GM19395 (cell line): ENCODE results near the gene ITM2C.

Source experiments
- ATAC-seq: cut with Tn5 transposase; IDR thresholded peaks from one replicate; pipeline ENCODE4 v1.9.1; 2021; ENCODE audit warnings: mild to moderate bottlenecking, moderate library complexity; ENCODE audit not compliant: unreplicated experiment

Gene ITM2C

DNA sequence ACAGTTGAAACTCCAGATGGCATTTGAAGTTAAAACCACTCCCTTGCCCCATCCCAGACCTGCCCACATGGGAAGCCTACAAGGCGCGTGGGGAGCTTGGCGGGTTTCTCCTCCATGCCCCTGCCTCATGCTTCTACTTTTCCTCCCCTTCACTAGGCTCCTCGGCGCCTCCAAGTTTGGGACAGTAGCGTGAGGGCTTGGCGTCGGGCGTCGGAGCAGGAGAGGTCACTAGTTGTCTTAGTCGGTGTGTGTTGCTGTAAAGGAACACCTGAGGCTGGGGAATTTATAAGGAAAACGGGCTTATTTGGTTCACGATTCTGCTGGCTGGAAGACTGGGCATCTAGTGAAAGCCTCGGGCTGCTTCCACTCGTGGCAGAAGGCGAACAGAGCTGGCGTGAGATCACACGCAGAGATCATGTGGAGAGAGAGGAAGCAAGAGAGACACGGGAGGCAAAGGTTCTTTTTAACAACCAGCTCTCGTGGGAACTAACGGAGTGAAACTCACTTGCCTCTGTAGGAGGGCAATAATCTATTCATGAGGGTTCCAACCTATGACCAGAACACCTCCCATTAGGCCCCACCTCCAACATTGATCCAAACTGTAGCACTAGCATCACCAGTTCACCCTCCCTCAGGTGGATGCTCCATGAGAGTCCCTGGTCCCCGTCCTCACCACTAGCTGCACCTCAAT lies 25.3 kb downstream of the ITM2C start:
- no peak for ATAC-seq

DNA sequence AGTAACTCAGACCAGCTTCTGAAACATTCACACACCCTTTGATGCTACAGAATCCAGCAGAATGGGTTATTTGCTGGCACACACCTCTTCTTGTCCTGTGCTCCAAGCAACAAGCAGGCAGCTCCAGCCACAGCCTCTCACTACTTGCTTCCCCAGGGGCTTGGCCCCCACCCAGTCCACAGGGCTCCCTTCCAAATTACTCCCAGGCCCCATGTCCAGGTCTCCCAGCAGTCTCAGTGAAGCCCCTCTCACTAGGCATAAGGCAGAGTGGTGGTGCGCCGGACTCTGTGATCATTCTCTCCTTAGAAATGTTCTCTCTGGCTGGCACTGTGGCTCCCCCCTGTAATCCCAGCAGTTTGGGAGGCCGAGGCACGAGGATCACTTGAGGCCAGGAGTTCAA lies 25.9 kb downstream of the ITM2C start:
- ATAC-seq: no peak

DNA sequence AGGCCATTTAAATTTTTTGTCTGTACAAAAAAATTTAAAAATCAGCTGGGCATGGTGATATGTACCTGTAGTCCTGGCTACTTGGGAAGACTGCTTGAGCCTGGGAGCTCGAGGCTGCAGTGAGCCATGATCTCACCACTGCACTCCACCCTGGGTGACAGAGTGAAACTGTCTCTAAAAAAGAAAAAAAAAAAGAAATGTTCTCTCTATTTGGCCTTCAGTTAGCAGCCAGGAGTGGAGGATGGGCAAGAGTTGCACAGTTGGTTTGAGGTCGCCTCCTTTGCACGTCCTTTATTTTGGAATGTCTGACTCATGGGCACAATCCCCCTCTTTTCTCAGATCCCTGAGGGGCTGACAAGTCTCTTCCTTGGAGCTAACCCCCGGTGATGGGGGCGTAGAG lies 26.3 kb downstream of the ITM2C start:
- ATAC-seq: no peak

DNA sequence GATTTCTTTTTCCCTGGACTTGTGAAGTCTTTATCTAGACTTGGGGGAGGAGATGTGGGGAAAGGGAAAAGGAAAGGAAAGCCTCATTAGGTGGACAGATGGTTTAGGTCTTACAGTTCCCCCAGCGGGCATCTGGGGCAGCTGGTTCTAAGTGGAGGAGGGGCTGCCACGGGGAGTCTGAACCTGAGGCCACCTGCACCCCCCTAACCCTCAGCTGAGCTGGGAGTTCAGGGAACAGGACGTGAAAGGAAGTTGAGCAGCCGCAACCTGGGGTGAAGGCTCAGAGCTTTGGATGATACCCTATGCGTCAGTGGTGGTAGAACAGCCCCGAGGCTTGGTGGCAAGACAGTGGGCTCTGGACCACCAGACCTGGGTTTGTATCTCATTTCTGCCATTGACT lies 26.8 kb downstream of the ITM2C start:
- no peak for ATAC-seq

DNA sequence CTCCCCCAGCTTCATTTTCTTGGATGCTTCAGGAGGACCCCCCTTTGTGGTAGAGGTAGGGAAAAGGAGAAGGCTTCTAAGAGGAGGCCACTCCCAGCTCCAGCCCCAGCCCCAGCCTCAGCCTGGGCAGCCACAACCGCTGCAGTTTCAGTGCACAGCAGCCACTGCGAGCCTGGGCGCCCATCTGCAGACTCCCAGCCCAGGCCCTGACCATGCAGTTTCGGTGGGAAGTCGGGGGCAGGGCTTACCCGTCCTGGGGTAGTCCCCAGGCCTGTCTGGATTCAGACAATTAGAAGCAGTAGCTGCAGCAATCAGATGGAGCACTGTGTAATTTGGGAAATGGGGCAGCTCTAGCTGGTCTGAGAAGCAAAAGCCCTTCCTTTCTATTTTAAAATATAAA lies 28.6 kb downstream of the ITM2C start:
- ATAC-seq: peak; percentile 57

DNA sequence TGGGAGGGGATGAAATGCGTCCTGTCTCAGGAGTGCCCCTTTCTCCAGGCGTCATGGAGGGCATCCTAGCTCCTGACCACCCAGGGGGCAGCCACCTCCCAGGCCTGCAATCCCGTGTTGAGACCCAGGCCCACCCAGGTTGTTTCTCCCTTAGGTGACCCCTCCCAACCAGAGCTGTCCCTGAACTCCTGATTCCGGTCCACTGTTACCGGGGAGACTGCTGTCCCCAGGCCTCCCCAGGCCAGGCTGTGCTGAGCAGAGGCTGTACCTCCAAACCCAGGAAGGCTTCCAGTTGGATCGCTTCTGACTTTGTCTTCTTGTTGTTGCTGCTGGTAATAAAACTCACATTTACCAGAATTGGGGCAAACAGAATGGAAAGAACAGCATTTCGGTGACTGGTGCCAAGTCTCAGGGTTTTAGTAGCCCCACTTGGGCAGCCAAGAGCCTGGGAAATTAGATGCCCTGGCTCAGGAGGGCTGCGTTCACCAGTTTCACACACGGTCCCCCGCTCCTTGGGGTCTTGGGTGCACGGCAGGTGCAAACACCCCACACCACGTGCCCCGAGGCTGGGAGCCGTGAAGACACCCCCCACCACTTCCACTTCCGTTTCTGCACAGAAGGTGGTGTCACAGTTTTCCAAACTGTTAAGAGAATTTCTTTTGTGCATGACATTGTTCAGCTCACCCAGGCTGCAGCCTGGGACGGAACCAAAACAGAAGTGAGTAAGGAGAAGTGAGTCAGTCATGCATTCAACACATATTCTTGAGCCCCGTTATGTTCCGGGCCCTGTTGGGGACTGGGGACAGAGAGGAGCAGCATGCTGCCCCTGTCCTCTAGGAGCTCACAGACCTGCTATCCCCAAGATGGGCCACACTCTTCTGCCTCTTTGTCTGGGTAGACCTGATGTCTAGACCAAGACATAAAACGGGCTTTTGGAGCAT lies 29.4 kb downstream of the ITM2C start:
- peak; percentile 65 for ATAC-seq

DNA sequence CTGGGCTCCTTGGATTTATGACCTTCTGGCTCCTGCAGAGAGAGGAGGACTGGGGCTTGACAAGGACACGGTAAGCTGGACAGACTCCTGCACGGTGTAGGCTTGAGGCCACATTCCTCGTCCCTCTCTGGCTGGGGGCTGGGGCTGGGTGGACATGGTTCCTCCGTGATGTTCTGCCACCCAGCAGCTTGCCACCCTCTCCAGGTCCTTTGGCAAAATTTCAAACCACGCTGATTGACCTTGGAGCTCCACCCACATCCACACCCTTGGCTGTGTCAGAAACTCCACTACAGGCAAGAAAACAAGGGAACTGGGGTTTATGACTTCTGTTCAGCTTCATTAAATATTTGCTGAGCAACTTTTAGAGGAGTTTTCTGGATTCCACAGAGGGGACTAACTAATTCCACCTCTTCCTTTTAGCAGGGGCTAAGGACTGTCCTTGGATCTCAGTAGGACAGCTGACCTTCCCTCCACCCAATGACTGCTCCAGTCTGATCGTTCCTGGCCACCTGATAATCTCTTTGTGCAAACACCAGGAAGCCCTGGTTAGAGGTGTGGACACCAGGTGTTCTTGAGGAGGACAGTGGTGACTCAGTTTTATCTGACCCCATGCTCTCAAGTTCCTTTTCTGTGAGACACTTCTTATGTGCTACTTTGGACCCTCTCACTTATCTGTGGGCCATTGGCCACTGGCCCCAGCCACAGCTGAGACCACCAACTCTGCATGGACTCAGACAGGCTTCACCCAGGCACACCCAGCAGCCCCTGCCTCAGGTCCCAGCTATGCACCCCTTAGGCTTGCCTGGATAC lies 31.0 kb downstream of the ITM2C start:
- ATAC-seq: no peak

DNA sequence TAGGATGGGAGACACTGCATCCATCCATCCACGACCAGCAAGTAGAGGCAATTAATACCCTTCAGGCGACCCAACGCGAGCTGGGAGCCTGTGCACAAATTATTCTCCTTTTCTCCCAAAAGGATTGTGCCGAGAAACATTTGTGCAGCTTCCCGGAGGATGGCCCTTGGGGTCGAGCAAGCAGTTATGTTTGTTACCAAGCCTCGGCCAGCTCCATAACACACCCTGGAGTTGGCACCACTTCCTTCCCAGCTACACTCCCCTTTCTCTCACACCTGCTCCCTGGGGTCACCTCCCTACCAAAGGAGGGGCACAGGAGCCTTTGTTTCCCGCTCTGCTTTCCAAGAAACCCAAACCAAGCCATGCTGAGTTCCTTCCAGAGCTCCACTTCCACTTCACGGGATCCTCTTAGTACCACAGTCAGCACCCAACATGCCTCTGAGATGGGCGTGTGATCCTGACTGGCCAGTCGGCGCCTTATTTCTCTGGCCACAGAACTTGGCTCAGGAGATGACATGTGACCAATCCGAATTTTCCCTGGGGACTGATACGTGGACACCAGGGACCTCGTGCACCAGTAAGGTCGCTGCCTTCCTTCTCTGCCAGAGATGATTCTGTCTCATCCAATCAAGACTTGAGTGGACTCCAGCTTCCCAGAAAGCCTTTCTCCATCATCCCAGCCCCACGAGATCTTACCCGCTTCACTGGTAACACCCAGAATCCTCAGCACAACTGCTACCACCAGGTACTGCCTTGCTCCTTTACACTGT lies 31.8 kb downstream of the ITM2C start:
- no peak for ATAC-seq

DNA sequence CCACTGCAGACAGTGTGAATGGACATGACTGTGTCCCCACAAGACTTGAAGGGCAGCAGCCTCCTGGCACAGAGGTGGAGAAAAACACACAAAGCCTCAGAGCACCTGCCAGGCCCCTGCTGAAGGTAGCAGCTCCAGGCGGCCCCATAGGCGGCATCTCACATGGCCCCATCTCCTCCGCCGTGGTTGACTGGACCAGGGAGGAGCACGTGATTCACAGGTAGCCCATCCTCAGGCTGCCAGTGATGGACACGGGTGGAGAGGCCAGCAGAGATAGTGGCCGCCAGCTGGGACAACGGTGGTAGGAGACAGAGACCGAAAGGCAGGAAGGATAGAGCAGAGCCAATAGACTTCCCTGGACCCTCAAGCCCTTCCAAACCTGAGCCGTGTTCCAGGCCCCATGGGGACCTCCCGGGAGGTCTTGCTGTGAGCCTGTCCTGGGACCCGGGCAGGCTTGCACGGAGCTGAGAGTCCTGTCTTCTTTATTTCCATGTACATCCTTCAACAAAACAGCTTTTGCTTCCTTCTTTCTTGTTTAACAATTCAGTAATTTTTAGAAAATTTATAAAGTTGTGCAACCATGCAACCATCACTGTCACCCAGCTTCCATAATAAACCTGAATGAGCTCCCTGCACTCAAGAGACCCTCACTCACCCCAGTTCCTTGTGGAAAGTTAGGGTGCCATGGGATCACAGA lies 33.4 kb downstream of the ITM2C start:
- ATAC-seq: no peak

DNA sequence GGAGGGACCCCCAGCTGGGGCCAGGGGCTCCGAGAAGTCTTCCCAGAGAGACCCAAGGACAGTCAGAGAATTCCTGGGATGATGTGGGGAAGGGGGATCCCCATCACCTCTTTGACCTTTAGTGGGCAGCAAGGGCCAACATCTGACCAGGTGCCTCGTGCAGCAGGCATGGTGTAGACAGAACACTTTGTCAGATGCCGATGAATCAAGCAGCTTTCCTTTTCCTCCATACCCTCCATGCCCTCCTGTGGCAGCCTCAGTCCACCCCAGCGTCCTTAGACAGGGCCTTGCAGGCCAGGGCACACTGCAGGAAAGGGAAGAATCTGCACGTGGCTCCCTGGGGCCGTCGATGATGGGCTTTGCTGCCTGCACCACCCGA lies 34.0 kb downstream of the ITM2C start:
- no peak for ATAC-seq

DNA sequence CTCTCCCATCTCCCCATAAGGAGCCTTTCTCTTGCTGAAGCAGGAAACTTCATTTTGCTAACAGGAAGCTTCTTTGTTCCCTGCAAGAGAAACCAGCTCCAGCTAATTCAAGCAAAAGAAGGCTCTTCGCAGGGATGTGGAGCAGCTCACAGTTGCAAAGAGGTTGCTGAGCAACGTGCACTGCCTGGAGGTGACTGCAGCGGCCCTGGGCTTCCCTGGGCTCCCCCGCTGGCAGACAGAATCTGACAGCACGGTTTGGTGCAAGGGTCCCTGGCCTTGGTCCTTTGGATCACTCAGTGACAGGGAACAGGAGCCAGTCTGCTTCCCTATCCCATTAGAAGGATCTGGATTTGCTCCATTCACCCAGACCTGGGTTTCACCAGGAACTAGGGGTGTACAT lies 34.5 kb downstream of the ITM2C start:
- no peak for ATAC-seq

DNA sequence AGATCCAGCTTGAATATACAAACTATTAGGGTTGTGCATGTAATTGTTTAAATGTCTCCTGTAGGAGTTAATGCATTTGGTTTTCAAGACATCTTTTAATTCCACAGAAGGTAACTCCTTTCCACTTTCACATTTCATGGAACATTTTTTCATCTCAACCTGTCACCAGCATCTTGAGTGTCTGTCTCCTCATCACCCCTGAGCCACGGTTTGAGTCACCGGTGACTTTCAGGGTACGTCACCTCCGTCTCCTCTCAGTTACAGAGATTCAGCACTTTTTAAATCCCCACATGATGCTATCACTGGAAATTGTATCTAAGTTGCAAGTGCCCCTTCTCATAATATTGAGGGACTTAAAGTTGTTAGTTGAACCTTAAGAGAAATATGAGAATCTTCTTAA lies 35.0 kb downstream of the ITM2C start:
- ATAC-seq: no peak

DNA sequence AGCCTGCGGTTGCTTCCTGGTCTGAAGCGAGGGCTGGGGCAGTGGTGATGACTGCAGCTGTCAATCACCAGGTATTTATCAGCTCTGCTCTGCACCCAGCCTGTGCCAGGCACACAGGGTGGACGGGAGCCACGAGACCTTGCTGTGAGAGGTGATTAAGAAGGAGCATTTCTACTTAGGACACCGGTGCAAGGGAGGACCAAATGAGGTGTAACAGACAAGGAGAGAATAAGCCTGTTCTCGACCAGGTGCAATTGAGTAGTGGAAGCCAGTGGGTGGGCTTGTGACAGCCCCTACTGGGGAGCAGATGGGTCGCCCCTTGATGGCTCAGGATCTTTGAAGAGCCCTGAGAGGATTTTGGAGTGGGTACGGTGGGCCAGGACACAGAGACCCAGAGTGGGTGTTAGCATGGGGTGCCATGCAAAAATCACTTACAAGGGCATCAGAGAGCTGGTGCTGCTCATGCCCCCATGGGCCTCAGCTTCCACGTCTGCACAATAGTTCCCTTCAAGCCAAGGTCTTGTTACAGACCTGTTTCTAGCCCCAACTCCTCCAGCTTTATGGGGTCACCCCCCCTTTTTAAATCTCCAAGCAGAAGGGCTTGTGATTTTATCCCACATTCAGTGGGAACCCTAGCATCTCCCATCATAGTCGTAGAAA lies 35.7 kb downstream of the ITM2C start:
- no peak for ATAC-seq

DNA sequence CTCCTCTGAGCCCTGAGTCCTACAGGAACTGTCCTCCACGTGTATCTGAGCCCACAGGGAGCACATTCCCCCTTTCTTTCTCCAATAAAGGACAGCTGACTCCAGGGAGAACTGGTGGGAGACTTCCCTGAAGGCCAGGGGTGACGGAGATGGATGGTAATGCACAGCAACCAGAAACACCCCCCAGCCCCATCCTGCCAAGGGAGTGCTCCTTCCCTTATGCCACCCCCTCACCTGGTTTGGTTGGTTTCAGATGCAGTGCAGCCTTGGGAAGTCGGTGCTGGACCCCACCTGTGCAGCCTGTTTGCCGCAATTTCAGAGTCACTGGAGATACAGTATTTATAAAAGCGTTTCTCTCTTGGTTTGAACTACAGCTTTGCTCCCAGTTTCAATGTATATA lies 36.3 kb downstream of the ITM2C start:
- no peak for ATAC-seq

DNA sequence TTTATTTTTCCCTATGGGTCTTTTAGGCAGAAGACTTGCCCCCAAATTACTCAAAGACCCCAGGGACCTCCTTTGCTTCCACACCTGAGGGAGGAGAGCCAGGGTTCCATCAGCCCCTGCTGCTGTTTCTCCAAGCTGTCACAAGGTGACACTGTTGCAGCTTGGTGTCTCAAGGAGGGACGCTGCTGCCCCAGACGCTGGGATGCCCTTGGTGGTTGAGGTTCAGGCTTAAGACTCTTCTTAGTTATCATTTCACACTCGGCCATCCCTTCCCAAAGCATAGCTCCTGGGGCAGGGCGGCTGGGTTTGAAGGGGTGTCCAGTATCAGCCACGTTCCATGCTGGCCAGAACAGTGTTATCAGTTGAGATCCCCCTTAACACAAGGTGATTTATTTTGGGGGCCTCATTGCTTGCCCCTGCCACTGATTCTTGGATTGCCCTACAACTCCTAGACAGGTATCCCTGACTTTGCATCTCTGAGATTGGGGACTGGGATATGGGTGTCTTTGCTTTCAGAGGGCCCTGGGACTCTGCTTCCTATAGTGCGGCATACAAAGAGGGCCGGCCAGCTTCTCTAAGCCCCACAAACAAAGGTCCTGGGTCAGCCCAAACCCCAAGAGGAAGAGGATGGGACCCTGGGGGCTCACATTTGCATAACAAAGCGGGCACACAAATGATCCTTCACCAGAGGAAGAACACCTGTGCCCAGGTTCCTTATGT lies 37.6 kb downstream of the ITM2C start:
- ATAC-seq: peak; percentile 73

DNA sequence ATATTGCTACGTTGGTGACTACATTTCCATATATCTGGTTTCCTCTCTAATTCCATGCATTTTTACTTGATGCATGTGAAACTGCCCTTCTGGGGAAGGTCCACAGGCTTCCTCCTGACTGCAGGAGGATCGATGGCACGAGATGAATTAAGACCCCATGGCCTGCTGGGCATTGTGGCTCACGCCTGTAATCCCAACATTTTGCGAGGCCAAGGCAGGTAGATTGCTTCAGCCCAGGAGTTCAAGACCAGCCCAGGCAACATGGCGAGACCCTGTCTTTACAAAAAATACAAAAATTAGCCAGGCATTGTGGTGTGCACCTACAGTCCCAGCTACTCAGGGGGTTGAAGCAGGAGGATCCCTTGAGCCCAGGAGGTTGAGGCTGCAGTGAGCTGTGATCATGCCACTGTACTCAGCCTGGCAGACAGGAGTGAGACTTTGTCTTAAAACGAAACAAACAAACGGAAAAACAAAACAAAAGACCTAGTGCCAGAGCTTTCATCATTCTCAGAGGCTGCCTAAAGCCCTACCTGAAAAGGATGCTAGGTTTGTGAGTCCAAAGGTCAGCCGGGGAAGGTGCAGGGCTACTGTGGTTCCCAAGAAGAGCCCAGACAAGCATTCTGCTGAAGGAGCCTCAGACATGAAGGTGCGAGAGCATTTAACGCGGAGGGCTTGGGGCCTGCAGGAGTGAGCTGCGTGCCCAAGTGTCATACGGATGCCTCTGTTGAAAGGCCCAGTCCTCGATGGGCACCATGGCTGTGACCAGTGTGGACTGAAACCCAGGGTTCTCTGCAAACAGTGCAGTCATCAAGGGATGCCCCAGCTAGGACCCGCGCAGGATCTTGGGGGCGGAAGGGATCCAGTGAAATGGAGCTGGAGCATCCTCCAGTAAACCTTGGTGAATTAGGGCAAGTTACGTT lies 38.7 kb downstream of the ITM2C start:
- ATAC-seq: no peak

DNA sequence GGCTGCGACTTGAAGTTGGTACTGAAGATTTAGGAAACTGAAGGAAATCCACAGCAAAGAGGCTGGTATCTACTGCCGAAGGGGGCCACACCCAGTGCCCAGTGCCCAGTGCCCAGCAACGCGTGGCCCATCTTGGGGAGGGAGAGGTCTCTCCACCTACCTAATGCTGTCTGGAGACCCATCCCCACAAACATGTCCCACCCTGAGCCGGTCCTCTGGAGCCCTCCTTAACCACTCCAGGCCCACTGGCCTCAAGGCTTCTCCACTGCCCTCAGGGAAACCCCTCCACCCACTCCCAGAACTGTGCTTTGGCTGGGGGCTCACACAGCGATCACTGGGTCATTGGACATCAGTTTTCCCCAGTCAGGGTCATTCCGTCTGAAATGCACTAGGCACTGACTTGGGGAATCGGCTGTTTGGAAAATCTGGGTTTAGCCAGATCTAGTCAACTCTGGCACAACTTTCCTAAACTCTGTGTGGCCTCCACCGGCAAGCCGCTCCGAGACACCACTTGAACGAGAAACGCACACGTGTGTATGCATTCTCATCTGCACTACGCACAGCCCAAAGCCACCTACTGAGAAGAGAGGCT lies 40.2 kb downstream of the ITM2C start:
- ATAC-seq: no peak
